T follicular helper cell (primary cell): ENCODE measurements around the gene GNAZ.
"Not testable (repeated sequence)": the region's sequence is repeated elsewhere in the genome, so short reads cannot be mapped to it uniquely, and the experiment has no call there.

Source experiments
- DNase-seq: peaks from one replicate; pipeline ENCODE4 v3.0.0-alpha.2; 2020; ENCODE audit warnings: low read depth

The GNAZ gene

DNA sequence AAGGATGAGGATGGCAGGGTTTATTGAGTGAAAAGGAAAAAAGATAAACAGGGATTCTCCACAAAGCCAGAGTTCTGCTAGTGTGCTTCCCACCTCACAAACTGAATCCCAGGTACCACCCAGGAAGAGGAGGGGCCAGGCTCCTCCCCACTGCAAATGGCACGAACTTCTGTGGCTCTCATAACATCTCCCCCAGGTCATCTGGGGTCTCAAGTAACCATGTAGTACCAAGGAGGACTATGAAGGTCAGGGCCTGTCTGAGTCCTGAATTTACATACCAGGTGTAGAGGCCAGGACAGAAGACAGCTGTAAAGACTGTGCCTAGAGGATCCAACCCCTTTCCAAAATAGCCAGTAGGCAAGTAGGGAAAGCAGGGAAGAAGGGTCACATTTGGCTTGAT, 25.7 kb upstream of the GNAZ start:
- no peak for DNase-seq

DNA sequence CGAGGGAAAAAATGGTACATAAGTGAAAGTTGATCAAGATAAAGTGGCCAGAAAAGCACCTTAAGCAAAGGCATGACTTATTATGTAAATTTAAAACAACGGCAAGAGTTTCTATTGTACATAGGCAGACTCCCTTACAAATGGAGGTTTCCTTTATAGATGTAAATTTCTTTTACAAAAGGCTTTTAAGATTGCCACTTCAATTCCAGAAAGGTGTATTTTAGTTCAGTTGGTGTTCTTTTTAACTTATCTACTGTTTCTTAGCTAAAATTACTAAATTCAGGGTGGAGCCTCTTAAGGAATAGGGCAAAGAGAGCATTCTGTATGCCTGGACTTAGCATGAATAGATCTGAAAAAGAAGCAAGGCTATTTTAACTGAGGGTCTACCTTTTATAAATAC, 24.9 kb upstream of the GNAZ start:
- no peak for DNase-seq

DNA sequence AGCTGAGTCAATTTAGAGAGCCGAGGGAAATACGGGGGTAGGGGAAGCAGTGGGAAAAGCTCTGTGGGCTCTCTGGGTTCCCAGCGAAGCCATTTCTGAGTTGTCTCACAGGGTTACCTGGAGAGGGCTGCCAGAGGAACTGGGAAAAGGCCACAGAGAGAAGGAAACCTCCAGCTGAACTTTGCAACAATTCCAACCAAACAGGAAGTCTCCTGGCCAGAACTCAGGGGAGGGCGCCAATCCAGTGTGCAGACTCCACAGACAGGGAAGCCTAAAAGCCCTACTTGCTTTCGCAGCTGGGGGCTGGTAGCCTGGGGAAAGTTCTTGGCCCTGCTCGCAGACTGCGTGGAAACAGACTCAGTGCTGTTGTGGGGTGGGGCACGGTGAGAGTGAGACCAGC, 23.1 kb upstream of the GNAZ start:
- no peak for DNase-seq

DNA sequence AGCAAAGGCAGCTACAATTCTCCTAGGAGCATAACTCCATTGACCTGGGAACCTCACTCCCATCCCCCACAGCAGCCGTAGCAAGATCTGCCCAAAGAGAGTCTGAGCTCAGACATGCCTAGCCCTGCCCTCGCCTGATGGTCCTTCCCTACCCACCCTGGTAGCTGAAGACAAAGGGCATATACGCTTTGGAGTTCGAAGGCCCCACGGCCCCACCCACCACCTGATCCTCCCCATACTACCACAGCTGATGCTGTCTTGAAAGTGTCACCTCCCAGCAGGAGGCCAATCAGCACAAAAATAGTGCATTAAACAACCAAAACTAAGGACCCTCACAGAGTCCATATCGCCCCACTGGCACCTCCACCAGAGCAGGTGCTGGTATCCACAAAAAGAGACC, 22.6 kb upstream of the GNAZ start:
- no peak for DNase-seq

DNA sequence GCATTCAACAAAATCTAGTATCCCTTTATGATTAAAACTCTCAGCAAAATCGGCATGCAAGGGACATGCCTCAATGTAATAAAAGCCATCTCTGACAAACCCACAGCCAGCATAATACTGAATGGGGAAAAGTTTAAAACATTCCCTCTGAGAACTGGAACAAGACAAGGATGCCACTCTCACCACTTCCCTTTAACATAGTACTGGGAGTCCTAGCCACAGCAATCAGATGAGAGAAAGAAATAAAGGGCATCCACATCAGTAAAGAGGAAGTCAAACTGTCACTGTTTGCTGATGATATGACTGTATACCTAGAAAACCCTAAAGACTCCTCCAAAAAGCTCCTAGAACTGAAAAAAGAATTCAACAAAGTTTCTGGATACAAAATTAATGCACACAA, 19.8 kb upstream of the GNAZ start:
- DNase-seq: not testable (repeated sequence)

DNA sequence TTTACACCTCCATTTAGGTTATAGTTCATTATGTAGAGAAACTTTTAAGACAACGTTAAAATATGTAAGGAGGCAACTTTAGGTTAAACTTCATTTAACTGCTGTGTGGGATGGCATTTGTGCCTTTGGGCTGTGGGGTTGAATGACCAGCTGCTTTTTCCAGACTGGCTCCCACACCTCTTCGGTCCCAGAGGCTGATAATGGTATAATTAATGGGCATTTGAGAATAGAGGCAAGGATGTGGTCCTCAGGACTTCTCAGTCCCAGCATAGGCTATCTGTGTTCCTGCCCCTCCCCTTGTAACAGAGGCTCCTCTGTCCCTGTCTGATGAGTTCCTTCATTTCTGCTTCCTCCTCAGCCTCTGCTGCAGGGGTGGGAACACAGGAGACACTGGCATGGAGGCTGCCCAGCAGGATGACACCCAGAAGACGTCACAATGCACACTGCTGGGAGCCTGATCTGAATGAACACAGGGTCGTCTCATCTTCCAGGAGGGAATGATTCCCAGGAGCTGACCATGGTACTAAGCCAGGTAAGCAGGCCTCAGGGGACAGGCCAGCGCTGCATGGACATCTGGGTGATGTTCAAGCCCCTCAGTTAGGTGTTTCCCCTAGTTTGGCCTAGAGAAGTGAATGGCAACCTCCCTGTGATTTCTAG, 17.1 kb upstream of the GNAZ start:
- DNase-seq: no peak

DNA sequence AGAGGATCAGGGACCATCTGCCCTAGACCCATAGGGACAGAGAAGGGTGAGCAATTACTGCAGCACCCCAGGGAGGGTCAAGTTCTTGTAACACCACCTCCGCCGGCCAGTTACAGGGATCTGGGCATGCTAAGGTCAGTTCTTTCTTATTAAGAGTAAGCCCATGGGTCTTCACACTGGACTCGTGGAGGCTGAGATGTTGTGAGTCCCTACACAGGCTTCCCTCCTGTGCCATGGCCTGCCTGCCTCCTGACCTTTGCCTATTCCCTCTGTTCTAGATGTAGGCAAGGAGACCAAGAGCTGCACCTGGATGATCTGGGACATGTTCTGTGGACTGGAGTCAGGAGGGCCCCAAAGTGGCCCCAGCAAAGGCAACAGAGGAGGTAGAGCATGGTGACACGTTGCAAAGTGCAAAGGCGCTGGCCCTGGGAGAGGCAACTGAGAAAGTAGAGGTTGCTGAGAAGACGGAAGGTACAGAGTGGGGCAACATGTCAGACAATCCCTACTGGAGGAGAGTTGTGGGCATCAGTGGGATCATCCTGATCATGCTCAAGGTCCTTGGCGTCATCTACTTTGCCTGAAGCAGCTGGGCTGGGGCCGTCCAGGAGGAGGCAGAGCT, 16.3 kb upstream of the GNAZ start:
- no peak for DNase-seq

DNA sequence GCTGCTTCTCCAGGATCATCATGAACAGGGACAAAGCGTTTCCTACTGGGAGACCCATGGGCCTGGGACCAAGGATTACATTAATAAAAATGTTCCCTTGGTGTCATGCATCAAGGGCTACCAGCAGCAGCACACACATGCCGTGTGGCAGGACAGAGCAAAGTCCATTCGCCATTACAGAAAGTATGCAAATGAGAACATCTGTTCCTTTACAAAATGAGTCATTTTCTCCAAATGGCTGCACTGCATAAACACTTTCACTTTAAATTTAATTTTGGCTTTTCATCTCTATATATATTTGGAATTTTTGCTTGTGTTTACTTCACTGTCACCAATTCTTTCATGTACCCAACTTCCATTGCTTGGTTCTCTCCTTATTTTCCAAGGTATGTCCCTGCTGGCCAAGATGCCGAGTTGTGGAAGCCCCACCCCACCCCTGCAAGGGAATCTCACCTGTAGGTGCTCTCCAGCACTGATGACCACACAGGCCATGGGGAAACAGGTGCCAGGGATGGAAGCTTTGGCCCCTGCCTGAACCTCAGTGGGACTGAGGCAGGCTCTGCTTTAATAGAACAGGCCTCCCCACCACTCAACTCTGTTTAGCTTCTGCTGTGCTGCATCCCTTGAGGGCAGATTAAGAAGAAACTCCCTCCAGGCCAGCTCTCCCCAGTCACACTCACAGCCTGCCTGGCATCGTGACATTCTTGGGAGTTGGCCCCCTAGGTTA, 15.6 kb upstream of the GNAZ start:
- DNase-seq: no peak

DNA sequence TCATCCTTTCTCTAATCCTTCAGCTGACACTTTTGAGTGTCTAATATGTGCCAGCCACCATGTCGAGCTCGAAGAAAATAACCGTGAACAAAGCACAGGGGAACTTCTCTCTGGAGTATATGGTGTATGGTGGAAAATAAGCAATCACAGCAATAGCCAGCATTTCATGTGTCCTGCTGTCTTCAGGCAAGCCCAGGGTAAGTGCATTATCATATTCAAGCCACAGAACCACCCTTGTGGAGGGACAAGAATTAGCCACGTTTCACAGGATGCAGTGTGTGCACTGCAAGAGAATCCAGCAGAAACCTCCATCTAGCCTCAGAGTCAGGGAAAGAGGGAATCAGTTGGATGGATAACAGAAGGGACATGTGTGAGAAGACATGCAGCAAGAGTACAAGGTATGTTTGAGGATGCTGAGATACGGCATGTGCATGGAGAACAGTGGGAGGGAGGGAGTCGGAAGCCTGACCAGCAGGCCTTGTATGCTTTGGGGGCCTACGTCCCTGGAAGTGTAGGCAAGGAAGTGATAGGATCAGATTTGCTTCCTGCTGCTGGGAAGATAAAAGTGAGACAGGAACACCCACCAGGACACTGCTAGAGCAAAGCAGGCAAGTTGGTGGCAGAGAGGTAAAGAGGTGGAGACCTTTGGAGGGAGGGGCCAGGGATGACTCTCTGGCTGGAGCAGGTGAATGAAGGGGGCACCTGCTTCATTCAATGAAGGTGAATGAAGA, 14.7 kb upstream of the GNAZ start:
- no peak for DNase-seq

DNA sequence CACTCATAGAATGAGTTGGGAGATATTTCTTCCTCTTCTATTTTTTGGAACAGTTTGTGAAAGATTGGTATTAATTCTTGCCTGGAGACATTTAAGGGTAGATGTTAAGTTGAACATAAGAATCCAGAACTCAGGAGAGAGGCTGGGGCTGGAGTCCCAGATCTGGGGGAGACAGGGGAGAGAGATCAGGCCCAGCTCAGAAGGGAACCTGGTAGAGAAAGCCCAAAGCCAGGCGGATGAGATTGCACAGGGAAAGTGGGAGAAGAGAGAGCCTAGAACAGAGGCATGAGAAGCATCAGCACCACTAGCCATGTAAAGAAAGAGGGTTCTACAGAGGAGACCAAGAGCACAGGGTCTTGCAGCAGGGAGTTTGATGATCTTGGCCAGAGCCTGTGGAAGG, 13.0 kb upstream of the GNAZ start:
- DNase-seq: no peak

DNA sequence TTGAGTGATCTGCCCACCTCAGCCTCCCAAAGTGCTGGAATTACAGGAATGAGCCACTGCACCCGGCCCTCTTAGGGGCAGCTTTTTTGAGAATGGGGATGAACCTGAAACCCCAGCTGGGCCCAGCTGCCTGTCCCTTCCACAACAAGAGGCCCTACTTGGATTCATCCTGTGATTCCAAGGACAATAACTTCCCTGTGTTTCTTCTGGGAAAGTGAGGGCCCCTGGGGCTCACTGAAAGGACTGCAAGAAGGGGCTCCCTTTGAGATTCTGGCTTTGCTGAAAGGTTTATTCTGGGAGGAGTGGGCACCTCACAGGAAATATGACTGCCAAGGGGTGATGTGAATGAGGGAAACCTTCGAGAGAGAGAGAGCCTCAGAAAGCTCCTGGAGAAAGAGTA, 12.3 kb upstream of the GNAZ start:
- DNase-seq: no peak

DNA sequence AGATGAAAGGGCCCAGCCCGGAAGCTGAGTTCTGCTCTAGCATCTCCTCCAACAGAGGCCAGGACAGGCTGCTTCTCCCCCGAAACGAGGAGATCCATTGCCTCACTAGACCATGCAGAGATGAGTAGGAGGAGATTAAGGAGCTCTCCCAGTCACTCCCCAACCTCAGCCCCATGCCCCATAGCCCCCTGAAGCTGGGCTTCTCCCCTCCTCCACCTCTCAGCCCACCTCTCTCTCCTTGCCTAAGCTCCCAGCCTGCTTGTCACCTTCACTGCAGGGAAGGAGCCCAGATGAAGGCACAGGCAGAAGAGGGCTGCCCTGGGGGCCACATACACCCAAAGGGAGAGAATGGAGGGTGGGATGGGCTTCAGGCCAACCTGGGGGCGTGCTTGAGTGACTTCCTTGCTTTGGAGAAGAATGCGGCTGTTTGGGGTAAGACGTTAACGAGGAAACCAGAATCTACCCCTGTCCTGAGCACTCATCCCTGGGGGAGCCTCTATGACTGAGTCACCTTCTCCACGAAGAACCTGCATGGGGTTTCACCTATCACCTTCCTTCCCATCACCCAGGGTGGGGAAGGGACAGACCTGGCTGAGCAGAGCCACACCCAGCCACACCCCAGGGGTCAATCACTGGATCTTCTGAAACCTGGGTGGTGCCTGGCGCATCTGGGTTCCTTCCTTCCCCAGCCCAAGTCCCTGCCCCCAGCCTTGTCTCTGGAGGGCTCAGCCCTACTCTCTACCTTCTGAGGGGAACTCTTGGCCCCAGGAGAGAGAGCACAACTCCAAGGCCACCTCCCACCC, 11.6 kb upstream of the GNAZ start:
- no peak for DNase-seq

DNA sequence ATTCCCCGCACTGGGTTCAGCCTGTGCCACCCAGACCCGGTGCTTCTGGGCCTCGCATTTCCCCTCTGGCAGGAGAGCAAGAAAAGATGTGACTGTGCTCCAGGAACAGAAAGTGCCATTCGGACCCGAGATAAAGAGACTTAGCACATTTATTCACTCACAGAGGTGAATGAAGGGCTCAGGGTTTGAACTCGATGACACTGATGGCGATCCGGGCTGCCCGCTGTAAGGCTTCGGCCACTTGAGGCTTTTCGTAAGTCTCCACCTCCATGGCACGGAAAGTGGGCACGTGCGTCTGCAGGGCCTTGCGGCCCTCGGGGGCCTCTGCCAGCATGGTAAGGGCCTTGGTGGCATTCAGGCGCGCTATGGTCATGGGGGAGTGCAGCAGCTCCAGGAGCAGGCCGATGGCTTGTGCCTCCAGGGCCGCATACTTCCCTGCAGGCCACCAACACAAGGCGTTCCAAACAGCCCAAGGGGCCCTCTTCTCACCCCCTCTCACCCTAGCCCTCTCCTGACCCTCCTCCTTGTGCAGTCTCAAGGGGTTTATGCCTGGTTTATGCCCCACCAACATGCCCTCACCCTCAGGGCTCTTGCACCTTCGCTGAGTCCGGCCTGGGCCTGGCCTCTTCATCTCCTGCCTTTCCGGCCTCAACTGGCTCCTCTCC, 10.9 kb upstream of the GNAZ start:
- DNase-seq: no peak

DNA sequence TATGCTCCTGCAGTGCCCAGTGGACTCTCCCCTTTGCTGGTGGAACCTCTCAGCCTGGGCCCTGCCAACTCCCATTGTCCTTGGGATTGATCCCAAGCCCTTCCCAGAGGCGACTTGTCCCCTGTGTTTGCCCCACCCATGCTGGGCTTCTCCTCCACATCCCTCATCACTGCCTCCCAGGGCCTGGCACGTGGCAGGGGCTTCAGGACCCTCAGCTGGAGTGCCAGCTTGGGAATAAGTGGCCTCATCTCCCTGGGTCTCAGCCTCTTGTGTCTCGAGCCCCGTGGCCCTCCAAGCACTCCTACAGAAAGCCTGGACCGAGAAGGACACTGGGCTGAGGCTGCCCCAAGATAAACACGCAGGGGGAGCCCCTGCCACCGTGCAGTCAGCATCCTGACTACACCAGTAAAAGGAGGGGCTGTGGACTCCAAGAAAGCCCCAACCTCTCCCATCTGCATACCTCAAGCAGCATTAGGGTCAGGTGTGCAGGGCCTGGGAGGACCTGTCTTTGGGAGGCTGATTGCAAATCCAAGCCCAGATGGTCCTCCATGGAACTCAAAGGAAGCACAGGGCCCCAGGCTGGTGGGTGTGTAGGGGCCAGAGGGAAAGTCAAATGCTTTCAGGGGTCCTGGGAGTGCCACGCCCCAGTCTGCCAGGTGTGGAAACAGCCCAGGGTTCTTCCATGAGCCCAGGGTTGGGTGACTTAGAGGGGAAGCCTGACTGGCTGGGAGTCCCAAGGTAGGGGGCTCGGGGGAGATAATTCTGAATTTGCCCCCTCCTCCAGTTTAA, 9.5 kb upstream of the GNAZ start:
- no peak for DNase-seq

DNA sequence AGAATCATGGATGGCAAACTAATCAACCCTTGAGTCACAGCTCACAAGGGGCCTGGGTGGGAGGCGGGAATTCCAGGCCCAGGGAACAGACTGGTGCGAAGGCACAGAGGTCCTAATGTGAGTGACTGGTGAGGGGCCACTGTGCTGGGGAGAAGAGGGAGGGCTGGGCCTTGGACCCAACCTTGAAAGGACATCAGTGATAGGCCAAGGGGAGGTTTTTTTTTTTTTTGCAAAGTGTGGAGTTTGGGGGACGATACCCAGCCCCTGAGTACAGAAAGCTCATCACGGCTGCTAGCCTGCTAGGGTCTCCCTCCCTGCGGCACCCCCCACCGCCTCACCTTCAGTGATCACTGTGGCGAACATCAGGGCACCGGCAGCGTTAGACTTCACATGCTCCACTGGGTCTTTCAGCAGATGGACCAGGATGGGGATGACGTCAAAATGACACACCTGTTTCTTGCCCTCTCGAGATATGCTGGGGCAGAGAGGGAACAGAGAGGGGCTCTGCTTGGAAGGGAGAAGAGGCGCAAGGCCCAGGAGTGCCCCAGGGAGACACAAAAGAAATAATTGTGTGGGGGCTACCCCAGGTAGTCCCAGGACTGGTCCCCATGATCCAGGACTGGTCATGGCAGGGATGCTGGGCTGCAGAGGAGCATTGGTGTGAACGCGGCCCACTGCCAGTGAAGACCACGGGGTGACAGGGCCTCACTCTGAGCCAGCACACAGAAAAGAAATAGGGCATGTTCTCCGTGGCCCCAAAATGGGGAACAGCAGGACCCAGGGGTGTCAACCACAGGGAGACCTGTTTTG, 8.6 kb upstream of the GNAZ start:
- DNase-seq: no peak

DNA sequence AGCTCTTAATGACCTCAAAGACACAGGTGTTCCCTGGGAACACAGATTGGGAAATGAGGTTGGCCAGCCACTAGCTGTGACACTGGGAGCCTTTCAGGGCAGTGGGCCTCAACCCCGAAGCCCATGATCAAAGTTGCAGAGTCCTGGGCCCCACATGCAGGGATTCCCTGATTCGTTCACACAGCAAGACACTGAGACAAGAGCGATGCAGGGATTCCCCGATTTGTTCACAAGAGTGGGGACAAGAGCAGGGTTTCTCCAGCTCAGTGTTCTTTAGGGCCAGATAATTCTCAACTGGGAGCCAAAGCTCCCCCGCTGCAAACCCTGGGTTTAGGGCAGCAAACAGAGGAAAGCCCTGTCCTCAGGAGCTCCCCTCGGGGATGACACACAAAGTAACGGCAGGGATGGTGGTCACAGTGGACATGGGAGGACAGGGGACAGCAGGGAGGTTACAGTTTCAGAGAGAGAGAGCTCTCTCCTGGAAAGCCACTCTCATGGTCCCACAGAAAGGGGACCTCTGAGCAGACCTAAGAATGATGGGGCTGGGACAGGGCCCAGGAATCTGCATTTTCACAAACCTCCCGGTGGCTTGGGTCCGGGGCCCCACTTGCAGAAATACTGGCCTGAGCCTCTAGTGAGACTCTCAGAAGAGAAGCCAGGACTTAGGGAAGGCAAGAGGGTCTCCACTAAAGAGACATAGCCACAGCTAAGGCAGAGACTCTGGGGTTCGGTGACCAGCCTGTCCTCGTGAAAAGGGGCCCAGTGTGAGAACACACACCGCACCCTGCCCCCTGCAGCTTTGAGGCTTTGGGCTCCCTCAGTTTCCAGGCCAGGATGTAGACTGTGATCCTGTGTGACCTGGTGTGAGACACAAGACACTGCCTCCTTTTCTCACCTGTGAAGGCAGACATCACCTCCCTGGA, 7.4 kb upstream of the GNAZ start:
- DNase-seq: no peak

DNA sequence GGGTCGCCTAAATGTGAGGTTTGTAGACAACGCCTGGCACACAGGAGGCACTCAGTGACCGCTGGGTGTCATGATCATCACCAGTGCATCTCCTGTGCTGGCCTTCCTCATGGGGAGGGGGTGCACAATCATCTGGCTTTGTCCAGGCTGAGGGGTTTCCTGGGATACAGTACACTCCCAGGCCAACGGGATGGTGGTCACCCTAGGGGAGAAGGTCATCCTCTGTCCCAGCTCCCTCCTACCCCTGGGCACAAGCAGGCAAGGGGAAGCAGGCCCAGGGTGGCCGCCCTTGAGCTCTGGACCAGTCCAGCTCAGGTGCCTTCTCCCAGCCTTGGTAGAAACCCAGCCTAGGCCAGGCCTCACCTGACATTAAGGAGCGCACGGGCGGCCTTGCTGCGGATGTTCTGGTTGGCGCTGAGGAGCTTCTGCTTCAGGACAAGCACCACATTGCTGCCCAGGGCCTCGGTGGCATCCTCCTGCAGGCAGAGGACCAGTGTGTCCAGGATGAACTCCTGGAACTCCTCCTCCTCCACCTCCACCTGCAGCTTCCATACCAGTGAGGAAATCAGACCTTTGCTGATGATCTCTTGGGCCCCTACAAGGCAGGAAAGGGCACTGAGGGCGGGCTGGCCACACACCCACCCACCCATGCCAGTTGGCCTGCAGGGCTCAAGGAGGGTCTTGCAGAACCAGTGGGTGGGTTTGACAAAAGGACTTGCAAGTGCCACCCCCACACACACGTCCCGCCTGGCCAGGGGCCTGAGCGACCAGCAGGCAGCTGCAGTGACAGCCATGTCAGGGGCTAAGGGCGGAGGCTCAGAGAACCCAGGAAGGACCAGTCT, 6.6 kb upstream of the GNAZ start:
- DNase-seq: no peak
